ENCODE data around the gene CAMK2D.
A peak's percentile ranks its signal among the peaks of the same experiment; 100 is the strongest.

The CAMK2D gene

GRCh38 chr4:113559947-113560346, 201.6 kb downstream of the CAMK2D start:
- DNase-seq = no peak

- no peak for DNase-seq
Observed at GRCh38 chr4:113556382-113557134, 205.0 kb downstream of the CAMK2D start.

GRCh38 chr4:113555868-113556267, 205.7 kb downstream of the CAMK2D start:
- DNase-seq = no peak

- no peak for DNase-seq
Observed at GRCh38 chr4:113553082-113553481, 208.5 kb downstream of the CAMK2D start.

GRCh38 chr4:113550510-113550909, 211.0 kb downstream of the CAMK2D start:
- DNase-seq = no peak

GRCh38 chr4:113548303-113548702, 213.2 kb downstream of the CAMK2D start:
- no peak for DNase-seq

- DNase-seq = peak; percentile 80
Observed at GRCh38 chr4:113547487-113548042, 214.0 kb downstream of the CAMK2D start.

- no peak for DNase-seq
Observed at GRCh38 chr4:113541933-113542332, 219.6 kb downstream of the CAMK2D start.

GRCh38 chr4:113540859-113541258, 220.7 kb downstream of the CAMK2D start:
- DNase-seq = no peak

- DNase-seq = no peak
Observed at GRCh38 chr4:113539408-113539807, 222.1 kb downstream of the CAMK2D start.

GRCh38 chr4:113537628-113538027, 223.9 kb downstream of the CAMK2D start:
- DNase-seq = no peak

GRCh38 chr4:113537203-113537602, 224.3 kb downstream of the CAMK2D start:
- no peak for DNase-seq

- DNase-seq = no peak
Observed at GRCh38 chr4:113534711-113535110, 226.8 kb downstream of the CAMK2D start.

GRCh38 chr4:113531572-113531971, 230.0 kb downstream of the CAMK2D start:
- no peak for DNase-seq

- DNase-seq = no peak
Observed at GRCh38 chr4:113528395-113528794, 233.1 kb downstream of the CAMK2D start.

- no peak for DNase-seq
Observed at GRCh38 chr4:113525521-113525920, 236.0 kb downstream of the CAMK2D start.

- no peak for DNase-seq
Observed at GRCh38 chr4:113524505-113525186, 236.9 kb downstream of the CAMK2D start.

- no peak for DNase-seq
Observed at GRCh38 chr4:113524096-113524495, 237.4 kb downstream of the CAMK2D start.

- no peak for DNase-seq
Observed at GRCh38 chr4:113522433-113522832, 239.1 kb downstream of the CAMK2D start.

GRCh38 chr4:113513382-113513781, 248.2 kb downstream of the CAMK2D start:
- no peak for DNase-seq

- DNase-seq = no peak
Observed at GRCh38 chr4:113512880-113513279, 248.7 kb downstream of the CAMK2D start.

- DNase-seq = no peak
Observed at GRCh38 chr4:113511944-113512343, 249.6 kb downstream of the CAMK2D start.

GRCh38 chr4:113509851-113510250, 251.7 kb downstream of the CAMK2D start:
- no peak for DNase-seq

GRCh38 chr4:113505044-113505443, 256.5 kb downstream of the CAMK2D start:
- no peak for DNase-seq

All from NCI-H345 (cell line).